HG03342 (cell line): ENCODE results near the gene TSKU.
"Not testable (repeated sequence)": the region's sequence is repeated elsewhere in the genome, so short reads cannot be mapped to it uniquely, and the experiment has no call there.

Experiments used
- ATAC-seq: cut with Tn5 transposase; IDR thresholded peaks from one replicate; pipeline ENCODE4 v1.9.1; 2021; ENCODE audit warnings: mild to moderate bottlenecking, moderate library complexity; ENCODE audit not compliant: unreplicated experiment

The TSKU gene

DNA sequence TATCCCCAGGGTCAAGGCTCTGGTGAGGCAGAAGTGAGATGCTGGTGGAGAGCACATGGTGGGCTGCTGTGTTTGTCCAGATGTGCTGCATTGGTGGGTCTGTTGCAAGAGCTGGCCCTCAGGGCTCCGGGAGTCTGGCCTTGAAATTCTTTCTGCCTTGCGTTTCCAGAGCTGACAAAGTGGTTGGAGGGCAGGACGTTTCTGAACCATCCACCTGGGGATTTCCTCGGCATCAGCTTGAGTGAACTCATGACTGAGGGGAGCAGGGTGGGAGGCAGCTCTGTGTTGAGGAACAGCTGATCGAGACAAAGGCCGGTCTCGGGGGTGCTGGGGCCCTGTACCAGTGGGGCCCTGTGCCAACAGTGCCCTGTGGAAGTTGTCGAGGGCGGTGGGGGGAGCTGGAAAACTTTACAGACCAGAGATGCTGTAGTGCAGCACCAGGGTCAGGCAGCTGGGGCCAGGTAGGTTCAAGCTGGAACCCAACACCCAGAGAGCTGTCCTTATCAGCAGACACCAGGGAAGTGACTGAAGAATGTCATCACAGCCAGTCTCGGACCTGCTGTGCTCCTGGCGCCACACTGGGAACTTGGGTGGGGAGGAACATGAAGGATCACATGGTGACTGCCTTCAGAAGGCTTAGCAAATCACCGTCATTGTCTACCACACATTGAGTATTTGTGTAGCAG lies 4.9 kb downstream of the TSKU start:
- no peak for ATAC-seq

- no peak for ATAC-seq
Measured at GRCh38 chr11:76788661-76789442, 5.7 kb downstream of the TSKU start.

DNA sequence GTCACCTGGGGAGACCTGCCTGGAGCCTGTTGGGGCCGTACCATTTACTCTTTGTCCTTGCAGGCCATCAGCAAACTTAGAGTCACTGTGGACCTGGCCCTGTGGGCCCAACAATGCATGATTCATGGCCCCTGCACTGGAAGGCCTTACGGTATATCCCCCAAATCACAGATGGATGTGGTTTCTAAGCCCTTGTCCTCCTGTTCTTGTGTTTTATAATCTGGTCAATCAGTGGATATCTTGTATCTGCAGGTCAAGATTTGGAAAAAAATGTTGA lies 6.2 kb downstream of the TSKU start:
- no peak for ATAC-seq

DNA sequence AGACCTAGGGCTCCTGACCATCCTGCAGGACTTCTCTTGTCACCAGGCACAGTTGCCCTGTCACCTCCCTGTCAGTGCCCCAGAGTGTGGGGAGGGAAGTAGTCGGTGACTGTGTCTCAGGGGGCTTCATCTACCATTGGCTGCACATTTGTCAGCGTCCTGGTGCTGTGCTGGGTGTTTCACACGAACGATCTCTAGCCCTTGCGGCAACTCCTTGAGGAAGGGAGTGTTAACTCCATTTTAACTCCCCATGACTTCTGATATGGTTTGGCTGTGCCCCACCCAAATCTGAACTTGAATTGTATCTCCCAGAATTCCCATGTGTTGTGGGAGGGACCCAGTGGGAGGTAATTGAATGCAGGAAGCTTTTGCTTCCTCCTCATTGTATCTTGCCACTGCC lies 7.1 kb downstream of the TSKU start:
- ATAC-seq = no peak

- ATAC-seq = not testable (repeated sequence)
Measured at GRCh38 chr11:76791002-76791770, 8.0 kb downstream of the TSKU start.

DNA sequence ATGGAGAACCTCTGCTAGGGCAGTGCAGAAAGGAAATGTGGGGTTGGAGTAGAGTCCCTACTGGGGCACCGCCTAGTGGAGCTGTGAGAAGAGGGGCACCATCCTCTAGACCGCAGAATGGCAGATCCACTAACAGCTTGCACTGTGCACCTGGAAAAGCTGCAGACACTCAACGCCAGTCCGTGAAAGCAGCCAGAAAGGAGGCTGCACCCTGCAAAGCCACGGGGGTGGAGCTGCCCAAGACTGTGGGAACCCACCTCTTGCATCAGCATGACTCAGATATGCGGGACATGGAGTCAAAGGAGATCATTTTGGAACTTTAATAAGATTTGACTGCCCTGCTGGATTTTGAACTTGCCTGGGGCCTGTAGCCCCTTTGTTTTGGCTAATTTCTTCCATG lies 8.7 kb downstream of the TSKU start:
- ATAC-seq = no peak

- no peak for ATAC-seq
Measured at GRCh38 chr11:76792505-76793264, 9.5 kb downstream of the TSKU start.

- no peak for ATAC-seq
Measured at GRCh38 chr11:76793391-76794291, 10.5 kb downstream of the TSKU start.

GRCh38 chr11:76794371-76795289 lies 11.5 kb downstream of the TSKU start:
- ATAC-seq = no peak

GRCh38 chr11:76795290-76795935 lies 12.3 kb downstream of the TSKU start:
- no peak for ATAC-seq

DNA sequence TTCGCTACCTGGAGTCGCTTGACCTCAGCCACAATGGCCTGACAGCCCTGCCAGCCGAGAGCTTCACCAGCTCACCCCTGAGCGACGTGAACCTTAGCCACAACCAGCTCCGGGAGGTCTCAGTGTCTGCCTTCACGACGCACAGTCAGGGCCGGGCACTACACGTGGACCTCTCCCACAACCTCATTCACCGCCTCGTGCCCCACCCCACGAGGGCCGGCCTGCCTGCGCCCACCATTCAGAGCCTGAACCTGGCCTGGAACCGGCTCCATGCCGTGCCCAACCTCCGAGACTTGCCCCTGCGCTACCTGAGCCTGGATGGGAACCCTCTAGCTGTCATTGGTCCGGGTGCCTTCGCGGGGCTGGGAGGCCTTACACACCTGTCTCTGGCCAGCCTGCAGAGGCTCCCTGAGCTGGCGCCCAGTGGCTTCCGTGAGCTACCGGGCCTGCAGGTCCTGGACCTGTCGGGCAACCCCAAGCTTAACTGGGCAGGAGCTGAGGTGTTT lies 12.8 kb downstream of the TSKU start:
- no peak for ATAC-seq

DNA sequence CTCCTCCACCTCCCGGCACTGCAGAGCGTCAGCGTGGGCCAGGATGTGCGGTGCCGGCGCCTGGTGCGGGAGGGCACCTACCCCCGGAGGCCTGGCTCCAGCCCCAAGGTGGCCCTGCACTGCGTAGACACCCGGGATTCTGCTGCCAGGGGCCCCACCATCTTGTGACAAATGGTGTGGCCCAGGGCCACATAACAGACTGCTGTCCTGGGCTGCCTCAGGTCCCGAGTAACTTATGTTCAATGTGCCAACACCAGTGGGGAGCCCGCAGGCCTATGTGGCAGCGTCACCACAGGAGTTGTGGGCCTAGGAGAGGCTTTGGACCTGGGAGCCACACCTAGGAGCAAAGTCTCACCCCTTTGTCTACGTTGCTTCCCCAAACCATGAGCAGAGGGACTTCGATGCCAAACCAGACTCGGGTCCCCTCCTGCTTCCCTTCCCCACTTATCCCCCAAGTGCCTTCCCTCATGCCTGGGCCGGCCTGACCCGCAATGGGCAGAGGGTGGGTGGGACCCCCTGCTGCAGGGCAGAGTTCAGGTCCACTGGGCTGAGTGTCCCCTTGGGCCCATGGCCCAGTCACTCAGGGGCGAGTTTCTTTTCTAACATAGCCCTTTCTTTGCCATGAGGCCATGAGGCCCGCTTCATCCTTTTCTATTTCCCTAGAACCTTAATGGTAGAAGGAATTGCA lies 13.5 kb downstream of the TSKU start:
- no peak for ATAC-seq

GRCh38 chr11:76797341-76798201 lies 14.4 kb downstream of the TSKU start:
- no peak for ATAC-seq

GRCh38 chr11:76798202-76798581 lies 15.0 kb downstream of the TSKU start:
- no peak for ATAC-seq

DNA sequence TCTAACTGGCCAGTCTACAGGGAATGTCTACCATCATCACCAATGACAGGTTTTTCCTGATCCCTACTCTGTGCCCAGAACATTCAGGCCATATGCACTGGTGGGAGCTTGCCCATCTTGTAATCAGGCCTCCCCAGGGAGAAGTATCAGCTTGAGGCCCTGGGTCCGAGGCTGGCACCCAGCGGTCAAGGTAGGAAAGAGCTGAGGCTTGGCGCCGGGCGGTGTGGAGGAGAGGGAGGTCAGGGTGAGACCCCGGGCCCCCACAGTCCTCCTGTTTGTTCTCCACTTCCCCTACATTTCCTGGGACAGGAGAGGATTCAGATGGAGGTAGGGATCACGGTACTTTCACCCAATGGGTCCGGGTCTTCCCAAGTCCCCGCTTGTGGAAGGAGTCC lies 15.5 kb downstream of the TSKU start:
- no peak for ATAC-seq

DNA sequence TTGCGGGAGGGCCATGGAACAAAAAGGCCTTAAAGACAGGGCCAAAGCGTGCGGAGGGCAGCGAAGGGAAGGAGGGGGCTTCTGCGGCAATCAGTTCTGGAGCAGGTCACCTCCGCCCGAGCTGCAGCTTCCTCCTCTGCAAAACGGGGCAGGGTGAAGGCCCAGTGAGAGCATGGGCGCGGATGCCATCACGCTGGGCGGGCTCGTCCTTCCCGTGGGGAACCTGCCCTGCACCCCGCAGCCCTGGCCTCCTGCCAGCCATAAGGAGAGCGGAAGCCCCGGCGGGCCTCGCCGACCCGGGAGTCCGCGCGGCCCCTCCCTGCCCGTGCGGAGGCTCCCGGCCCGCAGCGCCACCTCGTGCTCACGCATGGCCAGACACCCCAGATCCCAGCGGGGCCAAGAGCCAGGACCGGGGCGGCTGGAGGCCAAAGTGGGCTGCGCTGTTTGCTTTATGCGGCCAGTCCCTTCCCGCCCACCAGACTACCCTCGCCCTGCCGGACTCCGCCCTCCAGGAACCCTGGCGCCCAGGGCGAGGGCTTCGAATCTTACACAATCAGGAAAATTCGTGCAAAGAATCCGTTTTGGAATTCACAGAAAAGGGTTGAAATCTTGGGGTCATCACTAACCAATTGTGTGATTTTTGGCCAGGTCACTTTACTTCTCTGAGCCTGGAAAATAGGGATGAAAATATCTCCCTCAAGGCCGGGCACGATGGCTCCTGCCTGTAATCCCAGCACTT lies 16.1 kb downstream of the TSKU start:
- ATAC-seq = peak; percentile 80
